Loucy (cell line): Measurements from ENCODE around the gene ROBO2.

Experiments used
- EZH2phosphoT487 ChIP-seq: fragments of 200-600 bp; IDR thresholded peaks from 2 replicates; pipeline ENCODE4 v1.6.1; 2018; ENCODE audit warnings: antibody characterized with exemption, mild to moderate bottlenecking, moderate library complexity, borderline replicate concordance
- TF ChIP-seq, protein P1 (sequence below): fragments of 200-600 bp; sonication (generic); conservative IDR thresholded peaks from 2 replicates; pipeline ENCODE4 v1.5.1; 2014; ENCODE audit warnings: mild to moderate bottlenecking, antibody characterized with exemption, low read length

DNA sequence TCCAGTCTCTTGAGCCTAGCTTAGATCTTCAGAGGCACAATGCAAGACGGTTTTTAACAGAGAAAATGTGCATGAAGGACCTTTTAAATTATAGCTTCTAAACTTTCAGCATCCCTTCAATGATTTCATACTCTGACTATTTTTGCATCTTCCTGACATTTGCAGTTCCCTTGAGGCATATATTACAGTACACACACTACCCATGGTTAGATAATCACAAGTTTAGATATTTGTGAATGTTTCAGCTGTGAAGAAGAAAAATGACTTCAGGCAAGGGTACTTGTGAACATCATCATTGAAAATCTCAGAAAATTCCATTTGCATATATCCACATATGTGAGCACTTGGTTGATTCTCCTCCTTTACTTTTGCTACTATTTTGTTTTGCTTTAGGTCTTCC is 341.5 kb downstream of the ROBO2 start:
- TF ChIP-seq, protein P1, sequence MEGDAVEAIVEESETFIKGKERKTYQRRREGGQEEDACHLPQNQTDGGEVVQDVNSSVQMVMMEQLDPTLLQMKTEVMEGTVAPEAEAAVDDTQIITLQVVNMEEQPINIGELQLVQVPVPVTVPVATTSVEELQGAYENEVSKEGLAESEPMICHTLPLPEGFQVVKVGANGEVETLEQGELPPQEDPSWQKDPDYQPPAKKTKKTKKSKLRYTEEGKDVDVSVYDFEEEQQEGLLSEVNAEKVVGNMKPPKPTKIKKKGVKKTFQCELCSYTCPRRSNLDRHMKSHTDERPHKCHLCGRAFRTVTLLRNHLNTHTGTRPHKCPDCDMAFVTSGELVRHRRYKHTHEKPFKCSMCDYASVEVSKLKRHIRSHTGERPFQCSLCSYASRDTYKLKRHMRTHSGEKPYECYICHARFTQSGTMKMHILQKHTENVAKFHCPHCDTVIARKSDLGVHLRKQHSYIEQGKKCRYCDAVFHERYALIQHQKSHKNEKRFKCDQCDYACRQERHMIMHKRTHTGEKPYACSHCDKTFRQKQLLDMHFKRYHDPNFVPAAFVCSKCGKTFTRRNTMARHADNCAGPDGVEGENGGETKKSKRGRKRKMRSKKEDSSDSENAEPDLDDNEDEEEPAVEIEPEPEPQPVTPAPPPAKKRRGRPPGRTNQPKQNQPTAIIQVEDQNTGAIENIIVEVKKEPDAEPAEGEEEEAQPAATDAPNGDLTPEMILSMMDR = no peak
- no peak for TF ChIP-seq EZH2phosphoT487
